Omental fat pad (tissue), 4 donors: ENCODE results near the gene DNAH7. TPM values are rescaled to one million over a fixed set of nuclear protein-coding genes. Genes with fewer than 3 reads are reported as not detected.

Experiments used
- ATAC-seq: fragments of 150-250 bp; one replicate; pipeline ENCODE4 v1.9.1; 2016; ENCODE audit warnings: mild to moderate bottlenecking, moderate library complexity; ENCODE audit not compliant: low FRiP score
- DNase-seq: peaks from one replicate; pipeline ENCODE4 v3.0.0-alpha.2; 2019; ENCODE audit warnings: low spot score
- CTCF ChIP-seq, 3 donors: fragments of 450-650 bp; IDR thresholded peaks; one replicate each; pipeline ENCODE4 v1.5.1; 2016 to 2017; ENCODE audit warnings: antibody characterized with exemption in 3 of 3, mild to moderate bottlenecking in 3 of 3, moderate library complexity in 2 of 3
- total RNA-seq, 4 donors: library from RNA; depleted of rRNA; stranded (reverse); fragments of >200 nt; gene quantifications; one replicate each; pipeline ENCODE4 v1.1.0, GENCODE V29; 2016

Gene DNAH7
- total RNA-seq, 4 donors from 2014 or later = 0.16 to 3.6 (median 1.4) TPM

GRCh38 chr2:195820867-195821565 is 247.6 kb downstream of the DNAH7 start:
- TF ChIP-seq CTCF (IDR thresholded peaks at IDR 0.05) = no peak
- DNase-seq (no peak), ATAC-seq (no peak)

GRCh38 chr2:195820373-195820772 is 248.3 kb downstream of the DNAH7 start:
- DNase-seq = no peak
- ATAC-seq = no peak
- no peak for TF ChIP-seq CTCF (IDR thresholded peaks at IDR 0.05)

- DNase-seq (no peak), ATAC-seq (no peak)
- TF ChIP-seq CTCF (IDR thresholded peaks at IDR 0.05) = no peak
These were observed 249.4 kb downstream of the DNAH7 start for GRCh38 chr2:195819276-195819675.

GRCh38 chr2:195818526-195818925 is 250.1 kb downstream of the DNAH7 start:
- no peak for ATAC-seq
- no peak for DNase-seq
- no peak for TF ChIP-seq CTCF (IDR thresholded peaks at IDR 0.05)

GRCh38 chr2:195818106-195818505 is 250.5 kb downstream of the DNAH7 start:
- DNase-seq = no peak
- TF ChIP-seq CTCF (IDR thresholded peaks at IDR 0.05) = no peak
- no peak for ATAC-seq

- no peak for TF ChIP-seq CTCF (IDR thresholded peaks at IDR 0.05)
- ATAC-seq = no peak
- no peak for DNase-seq
These were observed 253.6 kb downstream of the DNAH7 start for GRCh38 chr2:195815083-195815482.

- ATAC-seq = no peak
- no peak for TF ChIP-seq CTCF (IDR thresholded peaks at IDR 0.05)
- DNase-seq = no peak
These were observed 255.2 kb downstream of the DNAH7 start for GRCh38 chr2:195813421-195813820.
